HUES6 (cell line): ENCODE measurements around the gene SP110.
A peak's percentile ranks its signal among the peaks of the same experiment; 100 is the strongest.
"Not testable (repeated sequence)": the region's sequence is repeated elsewhere in the genome, so short reads cannot be mapped to it uniquely, and the experiment has no call there.

Experiments used
- H3K27ac ChIP-seq: 2 replicates; pipeline ENCODE4 v1.7.0; 2013; ENCODE audit warnings: low read depth, mild to moderate bottlenecking, low read length, inconsistent platforms
- H3K27me3 ChIP-seq: 2 replicates; pipeline ENCODE4 v1.6.1; 2013; ENCODE audit warnings: low read length; ENCODE audit not compliant: control insufficient read depth, insufficient read depth
- H3K36me3 ChIP-seq: 2 replicates; pipeline ENCODE4 v1.6.1; 2013; ENCODE audit warnings: low read length; ENCODE audit not compliant: control insufficient read depth, insufficient read depth
- H3K4me1 ChIP-seq: 2 replicates; pipeline ENCODE4 v1.6.1; 2013; ENCODE audit warnings: low read length; ENCODE audit not compliant: control insufficient read depth, insufficient read depth
- H3K4me3 ChIP-seq: 2 replicates; pipeline ENCODE4 v1.5.1; 2013; ENCODE audit warnings: low read depth, low read length
- H3K9ac ChIP-seq: one replicate; pipeline ENCODE4 v1.6.1; 2013; ENCODE audit warnings: mild to moderate bottlenecking, low read length
- H3K9me3 ChIP-seq: 2 replicates; pipeline ENCODE4 v1.6.1; 2013; ENCODE audit warnings: low read depth, low read length; ENCODE audit not compliant: control insufficient read depth, insufficient read depth

The SP110 gene

DNA sequence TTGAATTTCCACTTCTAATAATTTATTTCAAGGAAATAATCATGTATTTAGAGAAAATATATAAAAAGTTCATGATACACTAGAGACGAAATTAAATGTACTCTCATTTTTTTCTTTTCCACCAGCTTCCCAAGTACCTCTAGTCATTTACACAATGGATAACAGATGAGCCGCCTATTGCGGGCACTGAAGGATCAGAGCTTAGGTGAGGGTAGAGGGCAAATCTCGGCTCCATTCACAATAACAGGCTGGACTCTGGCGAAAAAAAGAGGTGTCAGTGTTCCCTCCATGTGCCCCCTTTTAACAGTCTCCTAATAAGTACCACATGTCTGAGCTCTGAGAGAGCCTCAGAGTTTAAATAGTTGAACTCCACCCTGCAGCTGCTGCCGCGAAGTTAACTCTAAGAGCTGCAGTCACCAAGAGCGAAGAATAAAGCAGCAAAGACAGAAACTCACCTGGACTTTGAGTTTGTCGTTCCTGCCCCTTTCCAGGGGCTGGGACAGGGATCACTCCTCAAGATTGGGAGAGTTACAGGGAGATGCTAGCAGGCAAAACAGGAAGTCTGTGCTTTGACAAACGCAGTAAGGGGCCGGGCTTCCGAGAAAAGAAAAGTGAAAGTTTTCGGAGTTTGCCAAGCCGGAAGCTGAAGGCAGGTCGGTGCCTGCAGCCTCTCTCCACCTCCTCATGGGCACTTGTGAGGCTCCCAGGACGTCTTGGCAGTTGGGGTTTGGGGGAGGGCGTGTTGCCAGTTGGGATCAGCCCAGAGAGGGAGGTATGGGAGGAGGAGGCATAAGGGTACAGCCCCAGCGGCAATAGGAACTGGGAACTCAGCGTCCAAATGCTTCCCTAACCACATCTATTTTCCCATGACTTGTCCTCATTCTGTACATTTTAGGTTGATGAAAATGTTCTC is at the start of gene SP110:
Gene SP110, minus strand, starts transcription at position 566 of the 913 bp plus-strand sequence. CDS start 3,057 bp downstream, outside the sequence.
- H3K36me3 ChIP-seq, result no peaks in the 10 kb centered on the region
- peak within 1 kb of the TSS; percentile 57 for H3K4me3 ChIP-seq
- H3K9me3 ChIP-seq, result no peaks in the 10 kb centered on the region
- no peaks in the 10 kb centered on the region for H3K27me3 ChIP-seq
- H3K9ac ChIP-seq, result peak within 1 kb of the TSS; percentile 24
- H3K27ac ChIP-seq, result no peak within 1 kb of the TSS
- peaks cover 8% of the 10 kb centered on the region; the same call in 1 of the 2 replicates for H3K4me1 ChIP-seq

DNA sequence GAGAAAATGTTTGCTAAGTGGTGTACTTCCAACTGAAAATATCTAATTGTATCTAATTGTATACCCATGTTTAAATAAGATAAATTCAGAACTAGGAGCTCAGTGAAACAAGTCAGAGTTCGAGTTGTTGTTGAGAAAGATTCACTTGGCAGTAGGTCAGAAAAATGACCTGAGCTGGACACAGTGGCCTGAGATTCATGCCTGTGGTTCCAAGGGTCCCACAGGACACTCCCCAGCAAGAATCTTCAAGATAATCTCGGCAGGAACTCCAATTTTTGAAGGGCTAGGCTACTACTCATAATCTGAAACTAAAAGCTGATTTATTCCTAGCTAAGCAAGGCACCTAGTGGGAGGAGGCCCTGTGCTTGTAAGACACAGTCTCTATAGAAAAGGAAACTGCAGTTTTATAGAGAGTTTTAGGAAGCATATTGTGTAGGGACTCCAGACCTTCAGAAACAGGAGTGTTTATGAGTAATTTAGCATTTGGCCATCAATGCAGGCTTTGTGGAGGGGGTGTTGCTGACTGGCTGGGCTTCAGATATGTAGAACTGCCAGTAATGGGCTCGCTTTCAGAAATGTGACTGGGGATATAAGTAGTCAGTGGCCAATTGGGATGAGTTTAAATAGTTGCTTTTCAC is 48.9 kb upstream of the SP110 start:
- Histone ChIP-seq H3K27me3 (no peaks in the 10 kb centered on the region), H3K4me3 (no peak overlapping the region), H3K4me1 (peaks cover 6% of the 10 kb centered on the region; the same call in 1 of the 2 replicates), H3K9ac (no peak overlapping the region), H3K27ac (no peak overlapping the region), H3K36me3 (no peaks in the 10 kb centered on the region), H3K9me3 (no peaks in the 10 kb centered on the region)

DNA sequence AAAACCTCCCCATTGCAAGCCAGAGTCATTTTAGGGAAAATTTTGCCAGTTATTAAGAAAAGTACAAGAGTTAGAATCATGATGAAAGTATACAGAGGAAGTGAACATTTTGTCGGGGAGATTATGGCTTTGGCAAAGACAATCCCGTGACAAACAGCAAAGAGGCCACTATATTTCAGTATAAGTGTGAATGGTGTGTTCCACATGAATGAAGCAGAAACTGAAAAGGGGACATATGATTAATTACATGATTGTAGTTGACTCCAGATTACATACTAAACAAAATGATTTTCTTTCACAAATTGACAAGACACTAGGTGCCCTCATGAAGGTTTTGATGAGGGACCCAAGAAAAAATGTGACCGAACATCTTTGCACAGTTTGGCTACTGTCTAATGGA is 47.8 kb upstream of the SP110 start:
- Histone ChIP-seq H3K36me3 (no peaks in the 10 kb centered on the region), H3K27ac (no peak overlapping the region), H3K9me3 (no peaks in the 10 kb centered on the region), H3K27me3 (no peaks in the 10 kb centered on the region), H3K4me1 (peaks cover 6% of the 10 kb centered on the region; the same call in 1 of the 2 replicates), H3K9ac (no peak overlapping the region), H3K4me3 (no peak overlapping the region)

DNA sequence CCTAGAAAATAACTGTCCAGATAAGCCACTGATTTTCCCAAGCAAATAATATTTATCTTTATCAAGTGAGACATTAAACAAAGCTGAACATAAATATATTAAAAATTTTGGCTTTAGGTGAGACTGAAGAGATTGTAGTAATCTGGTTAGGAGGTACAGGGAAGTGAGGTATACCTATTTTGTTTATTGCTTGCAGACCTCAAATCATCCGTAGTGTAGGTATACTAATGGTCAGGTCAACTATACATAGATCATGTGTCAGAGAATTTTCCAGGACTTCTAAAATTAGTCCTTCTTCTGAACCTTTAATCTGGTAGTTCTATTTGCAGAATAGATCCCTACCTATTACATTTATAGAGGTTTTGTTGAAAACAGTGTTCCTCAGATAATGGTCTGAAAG is 47.3 kb upstream of the SP110 start:
- H3K4me3 ChIP-seq, result no peak overlapping the region
- H3K9ac ChIP-seq, result no peak overlapping the region
- peaks cover 6% of the 10 kb centered on the region; the same call in 1 of the 2 replicates for H3K4me1 ChIP-seq
- no peak overlapping the region for H3K27ac ChIP-seq
- H3K9me3 ChIP-seq, result no peaks in the 10 kb centered on the region
- no peaks in the 10 kb centered on the region for H3K27me3 ChIP-seq
- no peaks in the 10 kb centered on the region for H3K36me3 ChIP-seq

DNA sequence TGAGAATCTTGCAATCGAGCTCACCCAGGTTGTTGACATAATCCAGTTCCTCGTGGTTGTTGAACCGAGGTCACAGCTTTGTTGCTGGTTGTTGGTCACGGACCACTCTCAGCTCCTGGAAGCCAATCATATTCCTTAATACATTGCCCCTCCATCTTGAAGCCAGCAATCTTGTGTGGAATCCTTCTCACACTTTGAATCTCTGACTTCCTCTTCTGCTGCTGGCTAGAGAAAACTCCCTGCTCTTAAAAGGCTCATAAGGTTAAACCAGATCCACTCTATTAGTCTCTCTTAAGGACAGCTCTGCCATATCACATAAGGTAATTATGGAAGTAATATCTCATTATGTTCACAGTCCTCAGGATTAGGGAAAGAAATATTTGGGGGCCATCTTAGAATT is 46.9 kb upstream of the SP110 start:
- no peaks in the 10 kb centered on the region for H3K27me3 ChIP-seq
- no peaks in the 10 kb centered on the region for H3K36me3 ChIP-seq
- no peaks in the 10 kb centered on the region for H3K9me3 ChIP-seq
- peaks cover 6% of the 10 kb centered on the region; the same call in 1 of the 2 replicates for H3K4me1 ChIP-seq
- no peak overlapping the region for H3K27ac ChIP-seq
- no peak overlapping the region for H3K9ac ChIP-seq
- no peak overlapping the region for H3K4me3 ChIP-seq

DNA sequence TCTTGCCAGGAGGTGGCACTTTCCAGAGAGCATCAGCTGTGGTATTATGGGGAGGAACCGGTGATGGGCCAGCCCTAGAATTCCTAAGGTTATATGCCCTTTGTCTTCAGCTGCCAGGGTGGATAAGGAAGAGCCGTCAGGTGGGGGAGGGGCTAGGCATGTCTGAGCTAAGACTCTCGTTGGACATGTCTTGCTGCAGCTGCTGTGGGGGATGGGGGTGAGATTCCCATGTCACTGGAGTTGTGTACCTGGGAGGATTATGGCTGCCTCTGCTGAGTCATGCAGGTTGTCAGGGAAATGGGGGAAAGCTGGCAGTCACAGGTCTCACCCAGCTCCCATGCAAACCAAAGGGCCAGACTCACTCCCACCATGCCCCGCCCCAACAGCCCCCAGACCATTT is 45.2 kb upstream of the SP110 start:
- H3K27me3 ChIP-seq, H3K4me3 ChIP-seq, H3K36me3 ChIP-seq, H3K4me1 ChIP-seq, H3K9me3 ChIP-seq, H3K9ac ChIP-seq, H3K27ac ChIP-seq: not testable (repeated sequence)

DNA sequence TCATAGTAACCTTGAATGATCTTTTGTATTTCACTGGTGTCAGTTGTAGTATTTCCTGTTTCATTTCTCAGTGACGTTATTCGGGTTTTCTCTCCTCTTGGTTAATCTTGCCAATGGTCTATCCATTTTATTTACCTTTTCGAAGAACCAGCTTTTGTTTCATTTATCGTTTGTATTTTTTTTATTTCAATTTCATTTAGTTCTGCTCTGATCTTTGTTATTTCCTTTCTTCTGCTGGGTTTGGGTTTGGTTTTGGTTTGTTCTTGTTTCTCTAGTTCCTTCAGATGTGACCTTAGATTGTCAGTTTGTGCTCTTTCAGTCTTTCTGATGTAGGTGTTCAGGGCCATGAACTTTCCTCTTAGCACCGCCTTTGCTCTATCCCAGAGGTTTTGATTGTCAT is 42.5 kb upstream of the SP110 start:
- H3K9me3 ChIP-seq, result no peaks in the 10 kb centered on the region
- H3K27ac ChIP-seq, result no peak overlapping the region
- H3K9ac ChIP-seq, result no peak overlapping the region
- no peaks in the 10 kb centered on the region for H3K27me3 ChIP-seq
- peaks cover 6% of the 10 kb centered on the region; the same call in 1 of the 2 replicates for H3K4me1 ChIP-seq
- no peaks in the 10 kb centered on the region for H3K36me3 ChIP-seq
- no peak overlapping the region for H3K4me3 ChIP-seq

DNA sequence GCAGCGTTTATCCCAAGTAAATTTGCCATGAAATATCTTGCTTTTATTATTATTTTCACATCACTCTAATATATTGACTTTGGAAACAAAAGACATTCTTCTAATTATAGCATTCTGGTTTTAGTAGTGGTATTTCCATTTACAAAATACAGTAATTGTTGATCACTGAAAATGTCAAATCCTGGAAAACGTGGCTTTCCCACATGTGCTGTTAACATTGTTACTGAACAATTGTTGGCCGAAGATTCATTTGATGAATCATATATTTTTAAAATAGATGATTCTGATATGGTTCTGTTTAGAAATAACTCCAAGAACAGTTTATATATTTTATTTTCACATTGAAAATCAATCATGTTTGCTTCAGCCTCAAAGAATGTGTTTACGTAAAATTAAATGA is 38.7 kb upstream of the SP110 start:
- no peaks in the 10 kb centered on the region for H3K36me3 ChIP-seq

DNA sequence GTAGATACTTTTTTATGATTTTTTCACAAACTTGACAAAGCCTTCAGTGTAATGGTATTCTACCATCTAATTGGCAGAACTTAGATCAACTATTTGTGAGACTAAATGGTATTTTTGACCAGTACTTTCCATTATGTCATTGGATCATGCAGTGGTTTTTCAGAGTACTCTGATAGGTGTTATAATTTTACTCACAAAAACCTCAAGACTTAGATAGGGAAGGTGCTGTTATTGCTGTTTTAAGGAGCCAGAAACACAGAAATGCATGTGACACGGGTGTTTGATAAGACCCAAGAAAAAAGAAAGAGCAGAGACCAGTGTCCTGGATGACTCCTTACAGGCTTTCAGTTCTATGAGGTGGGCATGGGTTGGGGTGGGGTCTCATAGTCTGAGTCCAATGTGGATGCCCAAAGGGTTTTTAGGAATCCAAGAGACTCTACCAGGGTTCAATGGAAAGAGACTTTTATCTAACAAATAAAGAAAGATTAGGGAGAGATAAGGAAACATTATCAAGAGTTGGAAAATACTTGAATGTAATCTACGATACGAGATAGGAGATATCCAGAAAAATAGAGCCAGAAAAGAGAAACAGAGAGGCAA is 37.0 kb upstream of the SP110 start:
- Histone ChIP-seq H3K27ac (no peak overlapping the region), H3K4me3 (no peak overlapping the region), H3K9ac (no peak overlapping the region), H3K4me1 (no peaks in the 10 kb centered on the region), H3K27me3 (no peaks in the 10 kb centered on the region), H3K36me3 (no peaks in the 10 kb centered on the region), H3K9me3 (no peaks in the 10 kb centered on the region)

More for the DNA sequence above, 38.7 kb upstream of the SP110 start:
- no peaks in the 10 kb centered on the region for H3K27me3 ChIP-seq
- no peak overlapping the region for H3K9ac ChIP-seq
- H3K4me1 ChIP-seq, result no peaks in the 10 kb centered on the region
- no peak overlapping the region for H3K4me3 ChIP-seq
- no peak overlapping the region for H3K27ac ChIP-seq
- no peaks in the 10 kb centered on the region for H3K9me3 ChIP-seq

DNA sequence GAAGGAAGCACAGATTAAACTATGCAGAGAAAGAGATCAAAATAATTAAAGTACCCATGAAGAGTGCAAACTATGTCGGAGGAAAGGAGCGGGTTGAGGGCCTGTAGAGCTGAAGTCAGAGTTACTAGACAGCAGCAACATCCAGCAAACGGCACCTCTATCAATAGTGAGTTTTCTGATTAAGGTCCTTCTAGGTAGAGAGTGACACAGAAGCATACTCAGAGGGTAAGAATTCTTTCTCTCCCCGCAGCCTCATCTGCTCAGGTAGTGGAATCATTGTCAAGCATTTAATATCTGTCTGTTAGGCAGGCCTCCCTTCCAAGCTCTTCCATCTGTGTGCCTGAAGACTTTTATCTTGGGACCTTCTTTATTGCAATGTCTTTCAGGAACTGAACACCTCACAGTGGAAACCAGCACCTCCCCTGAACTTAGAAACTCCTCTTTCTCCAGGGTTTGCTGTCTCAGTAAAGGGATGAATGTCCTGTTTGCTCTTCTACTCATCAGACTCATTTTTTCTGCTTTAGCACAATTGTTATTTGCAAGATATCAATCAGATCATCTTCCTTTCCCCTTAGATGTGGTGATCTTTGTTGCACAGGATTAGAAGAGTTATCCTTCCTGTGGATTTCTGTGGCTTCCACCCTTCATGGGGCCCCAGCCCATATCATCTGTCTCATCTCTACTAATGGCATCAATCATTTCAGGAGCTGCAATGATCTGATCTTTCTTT is 34.5 kb upstream of the SP110 start:
- Histone ChIP-seq H3K9ac (no peak overlapping the region), H3K4me3 (no peak overlapping the region), H3K9me3 (no peaks in the 10 kb centered on the region), H3K4me1 (no peaks in the 10 kb centered on the region), H3K27me3 (no peaks in the 10 kb centered on the region), H3K27ac (no peak overlapping the region), H3K36me3 (no peaks in the 10 kb centered on the region)
